ENCODE data around the gene CCDC74B.
"Not testable (repeated sequence)": the region's sequence is repeated elsewhere in the genome, so short reads cannot be mapped to it uniquely, and the experiment has no call there.

Gene CCDC74B

GRCh38 chr2:130135692-130136541, 9.0 kb downstream of the CCDC74B start:
- no peak for DNase-seq (ENCODE audit: low read depth in 1 of 2, low spot score in 1 of 2)
- in situ Hi-C loops (cut with HindIII; ENCODE audit: low pct_unique_long_range_greater_than_20kb, low sequenced_read_pairs): no loop called here
- no peak for TF ChIP-seq JUND (IDR thresholded peaks at IDR 0.05; ENCODE audit: low read depth)

- in situ Hi-C loops (cut with HindIII; ENCODE audit: low pct_unique_long_range_greater_than_20kb, low sequenced_read_pairs); DNase-seq (ENCODE audit: low read depth in 1 of 2, low spot score in 1 of 2): not testable (repeated sequence)
Measured at GRCh38 chr2:130129120-130129829, 15.6 kb downstream of the CCDC74B start, which contains the start of gene POTEF. POTEF (minus strand) TSS chr2:130129222; CDS start chr2:130120515, 8,707 bp downstream.

GRCh38 chr2:130128464-130128863, 16.4 kb downstream of the CCDC74B start:
- in situ Hi-C loops (cut with HindIII; ENCODE audit: low pct_unique_long_range_greater_than_20kb, low sequenced_read_pairs); DNase-seq (ENCODE audit: low read depth in 1 of 2, low spot score in 1 of 2): not testable (repeated sequence)

GRCh38 chr2:130127726-130128125, 17.2 kb downstream of the CCDC74B start:
- in situ Hi-C loops (cut with HindIII; ENCODE audit: low pct_unique_long_range_greater_than_20kb, low sequenced_read_pairs): not testable (repeated sequence)

GRCh38 chr2:130120924-130121323, 24.0 kb downstream of the CCDC74B start:
- in situ Hi-C loops (cut with HindIII; ENCODE audit: low pct_unique_long_range_greater_than_20kb, low sequenced_read_pairs); DNase-seq (ENCODE audit: low read depth in 1 of 2, low spot score in 1 of 2): not testable (repeated sequence)

More at GRCh38 chr2:130127726-130128125, 17.2 kb downstream of the CCDC74B start:
- DNase-seq (ENCODE audit: low read depth in 1 of 2, low spot score in 1 of 2): not testable (repeated sequence)

GRCh38 chr2:130102597-130103363, 42.1 kb downstream of the CCDC74B start:
- peak in 1 of 2 experiments; percentile 0 for DNase-seq (ENCODE audit: low read depth in 1 of 2, low spot score in 1 of 2)
- in situ Hi-C loops (cut with HindIII; ENCODE audit: low pct_unique_long_range_greater_than_20kb, low sequenced_read_pairs): not testable (repeated sequence)

Data from T47D (cell line).